HEK293 (cell line): ENCODE measurements around the gene KLHL10.
"Not testable (repeated sequence)": the region's sequence is repeated elsewhere in the genome, so short reads cannot be mapped to it uniquely, and the experiment has no call there.

Source experiments
- CTCF ChIA-PET: fragments of 350-600 bp; formaldehyde crosslinking; extraction: SDS; loops from one replicate; lab custom pipeline; 2021; ENCODE audit warnings: antibody characterized with exemption; lab: Yijun Ruan, JAX
- POLR2A ChIA-PET: fragments of 300-600 bp; formaldehyde crosslinking; extraction: SDS; loops from one replicate; lab custom pipeline; 2020; ENCODE audit warnings: antibody characterized with exemption, inconsistent platforms; lab: Yijun Ruan, JAX
- H3K27ac ChIP-seq: fragments of 200-500 bp; sonication (Bioruptor generic); 2 replicates; pipeline ENCODE4 v1.5.1; 2014; ENCODE audit warnings: low read depth, low read length, control low read depth, inconsistent platforms; ENCODE audit errors: extremely low read depth
- H3K36me3 ChIP-seq, 2 experiments: fragments of 200-500 bp in 1 of 2; sonication (Bioruptor generic) in 1 of 2; 1 replicate in 1 of 2; 2 replicates in 1 of 2; pipeline ENCODE4 v1.5.1; 2014 to 2017; ENCODE audit warnings: inconsistent platforms in 2 of 2, low read length in 2 of 2; ENCODE audit not compliant: control insufficient read depth in 2 of 2, insufficient read depth in 1 of 2
- H3K4me1 ChIP-seq: fragments of 200-500 bp; sonication (Bioruptor generic); 2 replicates; pipeline ENCODE4 v1.5.1; 2014; ENCODE audit warnings: mild to moderate bottlenecking, low read length, inconsistent platforms; ENCODE audit not compliant: control insufficient read depth, insufficient read depth
- H3K4me3 ChIP-seq: 2 replicates; pipeline ENCODE4 v1.5.1; 2011; ENCODE audit warnings: low read depth, mild to moderate bottlenecking, control low read depth, low read length, moderate library complexity
- H3K9me3 ChIP-seq: fragments of 200-500 bp; sonication (Bioruptor generic); 2 replicates; pipeline ENCODE4 v1.5.1; 2014; ENCODE audit warnings: low read depth, low read length, inconsistent platforms; ENCODE audit not compliant: control insufficient read depth, insufficient read depth
- BCL11A ChIP-seq: fragments of 450-650 bp; formaldehyde crosslinking; IDR thresholded peaks from 2 replicates; pipeline ENCODE4 v1.5.1; 2016; ENCODE audit warnings: low read depth, missing biosample characterization, missing genetic modification characterization
- EGR2 ChIP-seq: fragments of 450-650 bp; formaldehyde crosslinking; IDR thresholded peaks from 2 replicates; pipeline ENCODE4 v1.5.1; 2016; ENCODE audit warnings: low read depth, missing biosample characterization, missing genetic modification characterization
- GFI1B ChIP-seq: fragments of 450-650 bp; formaldehyde crosslinking; IDR thresholded peaks from 2 replicates; pipeline ENCODE4 v1.5.1; 2016; ENCODE audit warnings: missing biosample characterization, missing genetic modification characterization
- KLF16 ChIP-seq: fragments of 450-650 bp; formaldehyde crosslinking; IDR thresholded peaks from 2 replicates; pipeline ENCODE4 v1.5.1; 2017; ENCODE audit warnings: missing biosample characterization, missing genetic modification characterization
- SCRT1 ChIP-seq: fragments of 450-650 bp; formaldehyde crosslinking; IDR thresholded peaks from 2 replicates; pipeline ENCODE4 v1.5.1; 2016; ENCODE audit warnings: missing biosample characterization, missing genetic modification characterization, borderline replicate concordance
- YY2 ChIP-seq: fragments of 450-650 bp; formaldehyde crosslinking; IDR thresholded peaks from 2 replicates; pipeline ENCODE4 v1.5.1; 2016; ENCODE audit warnings: missing biosample characterization, missing genetic modification characterization
- ZNF10 ChIP-seq: fragments of 450-650 bp; formaldehyde crosslinking; IDR thresholded peaks from 2 replicates; pipeline ENCODE4 v1.5.1; 2017; ENCODE audit warnings: missing biosample characterization, missing genetic modification characterization
- ZNF354C ChIP-seq: fragments of 450-650 bp; formaldehyde crosslinking; IDR thresholded peaks from 2 replicates; pipeline ENCODE4 v1.5.1; 2016; ENCODE audit warnings: missing biosample characterization, missing genetic modification characterization, low read depth, borderline replicate concordance
- ZNF629 ChIP-seq: fragments of 450-650 bp; formaldehyde crosslinking; IDR thresholded peaks from 2 replicates; pipeline ENCODE4 v1.5.1; 2017; ENCODE audit warnings: missing biosample characterization, missing genetic modification characterization
- ZNF747 ChIP-seq: fragments of 450-650 bp; formaldehyde crosslinking; IDR thresholded peaks from 2 replicates; pipeline ENCODE4 v1.5.1; 2016; ENCODE audit warnings: missing biosample characterization, missing genetic modification characterization
- TF ChIP-seq, protein P1 (sequence below): fragments of 450-650 bp; IDR thresholded peaks from 2 replicates; pipeline ENCODE4 v1.5.1; 2018; ENCODE audit warnings: missing biosample characterization, mild to moderate bottlenecking, missing genetic modification characterization
- TF ChIP-seq, protein P2 (sequence below): fragments of 450-650 bp; formaldehyde crosslinking; IDR thresholded peaks from 2 replicates; pipeline ENCODE4 v1.5.1; 2016; ENCODE audit warnings: missing biosample characterization, missing genetic modification characterization, borderline replicate concordance
- TF ChIP-seq, protein P3 (sequence below): fragments of 450-650 bp; formaldehyde crosslinking; IDR thresholded peaks from 2 replicates; pipeline ENCODE4 v1.5.1; 2016; ENCODE audit warnings: missing biosample characterization, missing genetic modification characterization
- TF ChIP-seq, protein P4 (sequence below): fragments of 450-650 bp; formaldehyde crosslinking; IDR thresholded peaks from 2 replicates; pipeline ENCODE4 v1.5.1; 2016; ENCODE audit warnings: missing biosample characterization, missing genetic modification characterization
- TF ChIP-seq, protein P5 (sequence below): sonication (generic); formaldehyde crosslinking; IDR thresholded peaks from 2 replicates; pipeline ENCODE4 v1.8.1; 2022; ENCODE audit warnings: mild to moderate bottlenecking, moderate library complexity, missing genetic modification reagents

Gene KLHL10

DNA sequence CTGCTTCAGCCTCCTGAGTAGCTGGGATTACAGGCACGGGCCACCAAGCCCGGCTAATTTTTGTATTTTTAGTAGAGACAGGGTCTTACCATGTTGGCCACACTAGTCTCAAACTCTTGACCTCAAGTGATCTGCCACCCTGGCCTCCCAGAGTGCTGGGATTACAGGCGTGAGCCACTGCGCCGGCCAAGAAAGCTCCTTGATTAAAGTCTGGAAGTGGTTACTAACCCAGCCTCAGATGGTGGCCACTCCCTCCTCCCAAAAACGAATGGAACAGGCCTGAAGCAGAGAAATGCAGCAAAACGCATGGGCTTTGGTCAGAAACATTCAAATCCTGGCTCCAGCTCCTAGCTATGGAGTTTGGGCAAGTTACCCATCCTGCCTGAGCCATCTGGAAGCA, 13.5 kb upstream of the KLHL10 start:
- no peak for TF ChIP-seq YY2 (tag by site-specific recombination)
- TF ChIP-seq ZNF629 (tag by site-specific recombination) = no peak
- no peak for TF ChIP-seq ZNF747 (tag by site-specific recombination)
- TF ChIP-seq, protein P1, sequence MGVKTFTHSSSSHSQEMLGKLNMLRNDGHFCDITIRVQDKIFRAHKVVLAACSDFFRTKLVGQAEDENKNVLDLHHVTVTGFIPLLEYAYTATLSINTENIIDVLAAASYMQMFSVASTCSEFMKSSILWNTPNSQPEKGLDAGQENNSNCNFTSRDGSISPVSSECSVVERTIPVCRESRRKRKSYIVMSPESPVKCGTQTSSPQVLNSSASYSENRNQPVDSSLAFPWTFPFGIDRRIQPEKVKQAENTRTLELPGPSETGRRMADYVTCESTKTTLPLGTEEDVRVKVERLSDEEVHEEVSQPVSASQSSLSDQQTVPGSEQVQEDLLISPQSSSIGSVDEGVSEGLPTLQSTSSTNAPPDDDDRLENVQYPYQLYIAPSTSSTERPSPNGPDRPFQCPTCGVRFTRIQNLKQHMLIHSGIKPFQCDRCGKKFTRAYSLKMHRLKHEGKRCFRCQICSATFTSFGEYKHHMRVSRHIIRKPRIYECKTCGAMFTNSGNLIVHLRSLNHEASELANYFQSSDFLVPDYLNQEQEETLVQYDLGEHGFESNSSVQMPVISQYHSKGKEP = no peak
- TF ChIP-seq, protein P2, sequence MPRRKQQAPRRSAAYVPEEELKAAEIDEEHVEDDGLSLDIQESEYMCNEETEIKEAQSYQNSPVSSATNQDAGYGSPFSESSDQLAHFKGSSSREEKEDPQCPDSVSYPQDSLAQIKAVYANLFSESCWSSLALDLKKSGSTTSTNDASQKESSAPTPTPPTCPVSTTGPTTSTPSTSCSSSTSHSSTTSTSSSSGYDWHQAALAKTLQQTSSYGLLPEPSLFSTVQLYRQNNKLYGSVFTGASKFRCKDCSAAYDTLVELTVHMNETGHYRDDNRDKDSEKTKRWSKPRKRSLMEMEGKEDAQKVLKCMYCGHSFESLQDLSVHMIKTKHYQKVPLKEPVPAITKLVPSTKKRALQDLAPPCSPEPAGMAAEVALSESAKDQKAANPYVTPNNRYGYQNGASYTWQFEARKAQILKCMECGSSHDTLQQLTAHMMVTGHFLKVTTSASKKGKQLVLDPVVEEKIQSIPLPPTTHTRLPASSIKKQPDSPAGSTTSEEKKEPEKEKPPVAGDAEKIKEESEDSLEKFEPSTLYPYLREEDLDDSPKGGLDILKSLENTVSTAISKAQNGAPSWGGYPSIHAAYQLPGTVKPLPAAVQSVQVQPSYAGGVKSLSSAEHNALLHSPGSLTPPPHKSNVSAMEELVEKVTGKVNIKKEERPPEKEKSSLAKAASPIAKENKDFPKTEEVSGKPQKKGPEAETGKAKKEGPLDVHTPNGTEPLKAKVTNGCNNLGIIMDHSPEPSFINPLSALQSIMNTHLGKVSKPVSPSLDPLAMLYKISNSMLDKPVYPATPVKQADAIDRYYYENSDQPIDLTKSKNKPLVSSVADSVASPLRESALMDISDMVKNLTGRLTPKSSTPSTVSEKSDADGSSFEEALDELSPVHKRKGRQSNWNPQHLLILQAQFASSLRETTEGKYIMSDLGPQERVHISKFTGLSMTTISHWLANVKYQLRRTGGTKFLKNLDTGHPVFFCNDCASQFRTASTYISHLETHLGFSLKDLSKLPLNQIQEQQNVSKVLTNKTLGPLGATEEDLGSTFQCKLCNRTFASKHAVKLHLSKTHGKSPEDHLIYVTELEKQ = no peak
- TF ChIP-seq, protein P3, sequence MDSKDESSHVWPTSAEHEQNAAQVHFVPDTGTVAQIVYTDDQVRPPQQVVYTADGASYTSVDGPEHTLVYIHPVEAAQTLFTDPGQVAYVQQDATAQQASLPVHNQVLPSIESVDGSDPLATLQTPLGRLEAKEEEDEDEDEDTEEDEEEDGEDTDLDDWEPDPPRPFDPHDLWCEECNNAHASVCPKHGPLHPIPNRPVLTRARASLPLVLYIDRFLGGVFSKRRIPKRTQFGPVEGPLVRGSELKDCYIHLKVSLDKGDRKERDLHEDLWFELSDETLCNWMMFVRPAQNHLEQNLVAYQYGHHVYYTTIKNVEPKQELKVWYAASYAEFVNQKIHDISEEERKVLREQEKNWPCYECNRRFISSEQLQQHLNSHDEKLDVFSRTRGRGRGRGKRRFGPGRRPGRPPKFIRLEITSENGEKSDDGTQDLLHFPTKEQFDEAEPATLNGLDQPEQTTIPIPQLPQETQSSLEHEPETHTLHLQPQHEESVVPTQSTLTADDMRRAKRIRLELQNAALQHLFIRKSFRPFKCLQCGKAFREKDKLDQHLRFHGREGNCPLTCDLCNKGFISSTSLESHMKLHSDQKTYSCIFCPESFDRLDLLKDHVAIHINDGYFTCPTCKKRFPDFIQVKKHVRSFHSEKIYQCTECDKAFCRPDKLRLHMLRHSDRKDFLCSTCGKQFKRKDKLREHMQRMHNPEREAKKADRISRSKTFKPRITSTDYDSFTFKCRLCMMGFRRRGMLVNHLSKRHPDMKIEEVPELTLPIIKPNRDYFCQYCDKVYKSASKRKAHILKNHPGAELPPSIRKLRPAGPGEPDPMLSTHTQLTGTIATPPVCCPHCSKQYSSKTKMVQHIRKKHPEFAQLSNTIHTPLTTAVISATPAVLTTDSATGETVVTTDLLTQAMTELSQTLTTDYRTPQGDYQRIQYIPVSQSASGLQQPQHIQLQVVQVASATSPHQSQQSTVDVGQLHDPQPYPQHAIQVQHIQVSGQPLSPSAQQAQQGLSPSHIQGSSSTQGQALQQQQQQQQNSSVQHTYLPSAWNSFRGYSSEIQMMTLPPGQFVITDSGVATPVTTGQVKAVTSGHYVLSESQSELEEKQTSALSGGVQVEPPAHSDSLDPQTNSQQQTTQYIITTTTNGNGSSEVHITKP (tag by site-specific recombination) = peak; percentile 77
- TF ChIP-seq BCL11A (tag by site-specific recombination) = no peak
- POLR2A ChIA-PET = interaction anchor here (1.2 to 2.9 kb wide), 4 partner anchors 10 to 38 kb away, joined by 4 to 25 read pairs (median 6); partner anchors contain the start of genes FKBP10, JUP, KLHL10 and P3H4
- no peak overlapping the region for H3K27ac ChIP-seq

DNA sequence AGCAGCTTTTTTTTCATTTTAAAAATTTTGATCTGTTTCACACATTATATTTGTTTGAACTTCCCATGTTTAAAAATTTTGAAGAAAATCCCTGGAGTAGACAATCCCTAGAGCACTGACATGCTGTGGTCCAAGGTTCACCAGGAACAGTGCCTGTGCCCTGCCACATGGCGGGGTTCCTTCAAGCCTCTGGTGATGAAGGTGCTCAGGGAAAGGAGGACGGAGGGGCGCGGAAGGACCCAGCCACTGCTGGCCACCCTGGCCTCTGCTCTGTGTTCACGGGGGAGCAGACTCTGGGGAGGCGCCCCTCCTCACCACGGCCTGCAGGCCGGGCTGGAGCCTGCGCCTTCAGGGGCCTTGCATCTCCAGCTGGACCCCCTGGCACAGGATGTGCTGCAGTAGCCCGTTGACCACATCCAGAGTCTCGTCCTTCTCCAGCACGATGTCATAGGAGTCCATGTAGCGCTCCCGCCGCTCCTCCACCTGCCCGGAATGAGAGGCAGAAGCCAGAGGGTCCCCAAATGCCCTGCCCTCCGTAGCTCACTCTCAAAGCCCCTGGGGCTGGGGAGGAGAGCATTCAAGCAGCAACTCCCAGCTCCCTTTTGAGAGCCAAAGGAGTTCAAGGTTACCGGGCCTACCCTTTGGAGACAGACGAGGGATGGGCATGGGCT, 12.3 kb upstream of the KLHL10 start:
- Histone ChIP-seq H3K36me3 (peaks cover 40 to 90% of the 10 kb centered on the region in 2 experiments), H3K27ac (no peak overlapping the region), H3K4me3 (no peak overlapping the region)
- CTCF ChIA-PET = interaction anchor here (1.2 to 1.4 kb wide), 3 partner anchors 15 to 61 kb away, joined by 3 to 6 read pairs (median 4); no protein-coding TSS in a partner anchor
- POLR2A ChIA-PET = interaction anchor here (0.7 to 2.9 kb wide), 5 partner anchors 10 to 92 kb away, joined by 3 to 10 read pairs (median 5); partner anchors contain the start of genes KLHL10 and P3H4
- TF ChIP-seq GFI1B (no peak), ZNF354C (tag by site-specific recombination) (no peak), EGR2 (tag by site-specific recombination) (no peak), SCRT1 (tag by site-specific recombination) (no peak), ZNF10 (tag by site-specific recombination) (no peak), KLF16 (tag by site-specific recombination) (no peak)
- TF ChIP-seq, protein P4, sequence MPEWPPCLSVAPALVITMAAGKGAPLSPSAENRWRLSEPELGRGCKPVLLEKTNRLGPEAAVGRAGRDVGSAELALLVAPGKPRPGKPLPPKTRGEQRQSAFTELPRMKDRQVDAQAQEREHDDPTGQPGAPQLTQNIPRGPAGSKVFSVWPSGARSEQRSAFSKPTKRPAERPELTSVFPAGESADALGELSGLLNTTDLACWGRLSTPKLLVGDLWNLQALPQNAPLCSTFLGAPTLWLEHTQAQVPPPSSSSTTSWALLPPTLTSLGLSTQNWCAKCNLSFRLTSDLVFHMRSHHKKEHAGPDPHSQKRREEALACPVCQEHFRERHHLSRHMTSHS (tag by site-specific recombination) = no peak
- TF ChIP-seq, protein P5, sequence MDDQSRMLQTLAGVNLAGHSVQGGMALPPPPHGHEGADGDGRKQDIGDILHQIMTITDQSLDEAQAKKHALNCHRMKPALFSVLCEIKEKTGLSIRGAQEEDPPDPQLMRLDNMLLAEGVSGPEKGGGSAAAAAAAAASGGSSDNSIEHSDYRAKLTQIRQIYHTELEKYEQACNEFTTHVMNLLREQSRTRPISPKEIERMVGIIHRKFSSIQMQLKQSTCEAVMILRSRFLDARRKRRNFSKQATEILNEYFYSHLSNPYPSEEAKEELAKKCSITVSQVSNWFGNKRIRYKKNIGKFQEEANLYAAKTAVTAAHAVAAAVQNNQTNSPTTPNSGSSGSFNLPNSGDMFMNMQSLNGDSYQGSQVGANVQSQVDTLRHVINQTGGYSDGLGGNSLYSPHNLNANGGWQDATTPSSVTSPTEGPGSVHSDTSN (CRISPR knock-in tag) = no peak
- TF ChIP-seq, all 188 proteins: peak for 0
- H3K4me1 ChIP-seq = no peaks in the 10 kb centered on the region
- no peaks in the 10 kb centered on the region for H3K9me3 ChIP-seq

More for the DNA sequence above, 13.5 kb upstream of the KLHL10 start:
- Histone ChIP-seq H3K9me3 (no peaks in the 10 kb centered on the region), H3K4me1 (no peaks in the 10 kb centered on the region), H3K4me3 (no peak overlapping the region), H3K36me3 (peaks cover 27 to 90% of the 10 kb centered on the region in 2 experiments)
- CTCF ChIA-PET = interaction anchor here (0.6 to 1.4 kb wide), 2 partner anchors 23 to 62 kb away, joined by 3 to 6 read pairs; no protein-coding TSS in a partner anchor

DNA sequence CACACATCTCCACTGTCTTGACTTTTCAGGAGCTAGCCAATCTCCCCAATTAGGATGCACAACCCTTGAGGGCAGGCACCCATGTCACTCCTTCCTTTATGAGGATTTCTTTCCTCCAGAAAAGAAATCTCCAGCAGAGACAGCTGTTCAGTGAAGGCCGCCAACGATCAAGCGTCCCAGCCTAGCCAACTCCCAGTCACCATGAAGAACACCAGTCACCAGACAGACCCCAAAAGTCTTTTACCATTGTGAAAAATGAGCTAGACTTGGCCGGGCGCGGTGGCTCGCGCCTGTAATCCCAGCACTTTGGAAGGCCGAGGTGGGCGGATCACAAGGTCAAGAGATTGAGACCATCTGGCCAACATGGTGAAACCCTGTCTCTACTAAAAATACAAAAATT, 7.7 kb upstream of the KLHL10 start:
- H3K9me3 ChIP-seq, H3K4me1 ChIP-seq, H3K4me3 ChIP-seq, H3K27ac ChIP-seq: not testable (repeated sequence)
- peaks cover 82 to 93% of the 10 kb centered on the region in 2 experiments for H3K36me3 ChIP-seq
- CTCF ChIA-PET = interaction anchor here (0.6 to 1.2 kb wide), 4 partner anchors 18 to 690 kb away, joined by 3 to 5 read pairs (median 3); partner anchors contain the start of gene P3H4
- POLR2A ChIA-PET = interaction anchor here (0.6 to 1.5 kb wide), 6 partner anchors 10 to 98 kb away, joined by 3 to 7 read pairs (median 3); no protein-coding TSS in a partner anchor
